ENCODE measurements around the gene NAA60. TPM values are rescaled to one million over a fixed set of nuclear protein-coding genes. Genes with fewer than 3 reads are reported as not detected.
A peak's percentile ranks its signal among the peaks of the same experiment; 100 is the strongest.
"Not testable (repeated sequence)": the region's sequence is repeated elsewhere in the genome, so short reads cannot be mapped to it uniquely, and the experiment has no call there.

NAA60 gene
- total and polyA plus RNA-seq, 2 donors from 2014 or later, result 51.6 to 66.6 TPM

DNA sequence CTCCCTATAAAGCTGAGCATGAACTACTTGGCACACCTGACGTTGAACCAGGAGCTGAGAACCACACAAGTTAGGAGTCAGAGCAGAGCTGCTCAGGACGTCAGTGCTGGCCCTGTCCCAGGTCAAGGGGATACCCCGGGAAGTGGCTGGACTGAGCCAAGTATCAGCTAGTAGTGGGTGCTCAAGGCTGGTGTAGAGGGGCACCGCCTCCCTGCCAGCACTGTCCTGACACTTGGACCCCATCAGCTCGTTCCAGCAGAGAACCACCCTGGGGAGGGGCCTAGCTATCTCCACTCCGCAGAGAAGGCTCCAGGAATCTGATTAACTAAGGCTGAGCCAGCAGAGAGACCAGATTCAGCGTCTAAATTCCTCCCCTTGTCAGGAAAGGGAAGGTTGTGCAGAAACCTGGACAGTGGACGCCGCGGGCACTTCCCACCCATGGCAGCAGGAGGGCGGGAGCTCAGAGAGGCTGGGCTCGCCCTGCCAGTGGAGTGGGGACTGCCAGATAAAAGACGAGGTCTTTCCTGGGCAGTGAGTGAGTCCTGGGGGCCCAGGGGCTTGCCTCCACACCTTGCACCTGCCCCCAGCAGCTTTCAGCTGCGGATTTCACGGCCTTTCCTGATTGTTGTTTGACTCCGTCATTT, 30.8 kb downstream of the NAA60 start:
- Histone ChIP-seq H3K4me3 (ENCODE audit: low read length in 3 of 3) (no peak overlapping the region), H3K4me1 (ENCODE audit: control insufficient read depth in 2 of 3, insufficient read depth in 2 of 3, low read depth in 1 of 3, low read length in 3 of 3) (peaks cover 0 to 18% (median 0%) of the 10 kb centered on the region in 3 donors), H3K27me3 (ENCODE audit: control insufficient read depth, insufficient read depth, low read length) (no peaks in the 10 kb centered on the region), H3K9ac (ENCODE audit: low read length in 3 of 3) (no peak overlapping the region), H3K36me3 (ENCODE audit: control insufficient read depth in 2 of 3, insufficient read depth in 3 of 3, low read length in 3 of 3) (peaks cover 0 to 8% (median 5%) of the 10 kb centered on the region in 3 donors), H3K9me3 (ENCODE audit: control insufficient read depth in 2 of 3, insufficient read depth in 1 of 3, low read length in 3 of 3) (no peaks in the 10 kb centered on the region), H3K27ac (ENCODE audit: low read depth in 2 of 2, low read length in 2 of 2) (no peak overlapping the region)
- FAIRE-seq (no peak), DNase-seq (no peak)
- intact Hi-C loops (cut with DNase I), result no loop called here
- TF ChIP-seq, protein P1, sequence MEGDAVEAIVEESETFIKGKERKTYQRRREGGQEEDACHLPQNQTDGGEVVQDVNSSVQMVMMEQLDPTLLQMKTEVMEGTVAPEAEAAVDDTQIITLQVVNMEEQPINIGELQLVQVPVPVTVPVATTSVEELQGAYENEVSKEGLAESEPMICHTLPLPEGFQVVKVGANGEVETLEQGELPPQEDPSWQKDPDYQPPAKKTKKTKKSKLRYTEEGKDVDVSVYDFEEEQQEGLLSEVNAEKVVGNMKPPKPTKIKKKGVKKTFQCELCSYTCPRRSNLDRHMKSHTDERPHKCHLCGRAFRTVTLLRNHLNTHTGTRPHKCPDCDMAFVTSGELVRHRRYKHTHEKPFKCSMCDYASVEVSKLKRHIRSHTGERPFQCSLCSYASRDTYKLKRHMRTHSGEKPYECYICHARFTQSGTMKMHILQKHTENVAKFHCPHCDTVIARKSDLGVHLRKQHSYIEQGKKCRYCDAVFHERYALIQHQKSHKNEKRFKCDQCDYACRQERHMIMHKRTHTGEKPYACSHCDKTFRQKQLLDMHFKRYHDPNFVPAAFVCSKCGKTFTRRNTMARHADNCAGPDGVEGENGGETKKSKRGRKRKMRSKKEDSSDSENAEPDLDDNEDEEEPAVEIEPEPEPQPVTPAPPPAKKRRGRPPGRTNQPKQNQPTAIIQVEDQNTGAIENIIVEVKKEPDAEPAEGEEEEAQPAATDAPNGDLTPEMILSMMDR (IDR thresholded peaks at IDR 0.05; ENCODE audit: borderline replicate concordance, extremely low read depth, insufficient read depth), result no peak

DNA sequence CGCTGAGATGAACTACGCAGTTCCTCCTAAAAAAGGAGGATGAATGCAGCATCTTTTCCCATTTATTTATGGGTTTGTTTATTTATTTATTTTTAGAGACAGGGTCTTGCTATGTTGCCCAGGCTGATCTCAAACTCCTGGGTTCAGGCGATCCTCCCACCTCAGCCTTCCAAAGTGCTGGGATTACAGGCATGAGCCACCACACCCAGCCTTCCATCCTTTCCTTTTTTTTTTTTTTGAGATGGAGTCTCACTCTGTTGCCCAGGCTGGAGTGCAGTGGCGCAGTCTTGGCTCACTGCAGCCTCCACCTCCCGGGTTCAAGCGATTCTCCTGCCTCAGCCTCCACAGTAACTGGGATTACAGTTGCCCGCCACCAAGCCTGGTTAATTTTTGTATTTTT, 31.4 kb downstream of the NAA60 start:
- H3K9me3 ChIP-seq (ENCODE audit: control insufficient read depth in 2 of 3, insufficient read depth in 1 of 3, low read length in 3 of 3); H3K27ac ChIP-seq (ENCODE audit: low read depth in 2 of 2, low read length in 2 of 2); H3K4me3 ChIP-seq (ENCODE audit: low read length in 3 of 3); H3K27me3 ChIP-seq (ENCODE audit: control insufficient read depth, insufficient read depth, low read length); H3K9ac ChIP-seq (ENCODE audit: low read length in 3 of 3); FAIRE-seq; DNase-seq; intact Hi-C loops (cut with DNase I): not testable (repeated sequence)
- H3K4me1 ChIP-seq (ENCODE audit: control insufficient read depth in 2 of 3, insufficient read depth in 2 of 3, low read depth in 1 of 3, low read length in 3 of 3), result peaks cover 0 to 12% (median 0%) of the 10 kb centered on the region in 3 donors
- H3K36me3 ChIP-seq (ENCODE audit: control insufficient read depth in 2 of 3, insufficient read depth in 3 of 3, low read length in 3 of 3), result peaks cover 0 to 14% (median 11%) of the 10 kb centered on the region in 3 donors

DNA sequence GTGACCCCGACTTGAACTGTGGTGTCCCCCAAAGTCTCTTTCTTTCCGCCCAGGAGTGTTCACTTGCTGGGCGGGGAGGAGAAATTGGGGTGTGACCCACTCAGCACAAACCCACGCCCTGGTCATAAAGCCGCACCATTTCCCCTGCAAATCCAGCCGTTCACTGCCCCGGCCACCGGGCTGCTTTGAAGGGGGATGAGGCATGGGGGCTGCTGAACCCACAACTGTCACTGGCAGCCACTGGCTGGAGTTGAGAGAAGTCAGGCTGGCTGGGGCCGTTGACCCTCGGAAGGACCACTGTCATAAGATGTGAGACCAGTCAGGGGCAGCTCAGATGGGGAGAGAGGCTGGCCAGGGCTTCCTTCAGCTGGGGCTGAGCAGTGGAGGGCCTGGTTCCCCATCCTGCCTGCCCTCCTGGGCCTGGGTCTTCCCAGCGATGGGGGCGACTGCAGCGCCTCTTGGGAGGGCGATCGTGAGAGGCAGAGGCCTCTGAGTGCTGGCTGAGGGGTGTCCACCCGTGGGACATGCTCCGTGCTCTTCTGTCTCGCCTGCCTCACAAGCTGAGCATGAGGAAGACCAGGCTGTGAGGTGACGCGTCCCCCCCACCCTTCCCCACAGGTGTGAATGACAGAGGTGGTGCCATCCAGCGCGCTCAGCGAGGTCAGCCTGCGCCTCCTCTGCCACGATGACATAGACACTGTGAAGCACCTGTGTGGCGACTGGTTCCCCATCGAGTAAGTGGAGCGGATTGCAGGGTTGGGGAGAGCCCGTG, 32.3 kb downstream of the NAA60 start:
- Histone ChIP-seq H3K9ac (ENCODE audit: low read length in 3 of 3) (no peak overlapping the region), H3K4me1 (ENCODE audit: control insufficient read depth in 2 of 3, insufficient read depth in 2 of 3, low read depth in 1 of 3, low read length in 3 of 3) (peaks cover 0 to 10% (median 0%) of the 10 kb centered on the region in 3 donors), H3K36me3 (ENCODE audit: control insufficient read depth in 2 of 3, insufficient read depth in 3 of 3, low read length in 3 of 3) (peaks cover 0 to 19% (median 11%) of the 10 kb centered on the region in 3 donors), H3K27me3 (ENCODE audit: control insufficient read depth, insufficient read depth, low read length) (no peaks in the 10 kb centered on the region), H3K9me3 (ENCODE audit: control insufficient read depth in 2 of 3, insufficient read depth in 1 of 3, low read length in 3 of 3) (no peaks in the 10 kb centered on the region), H3K4me3 (ENCODE audit: low read length in 3 of 3) (no peak overlapping the region), H3K27ac (ENCODE audit: low read depth in 2 of 2, low read length in 2 of 2) (no peak overlapping the region)
- DNase-seq, result peak in 1 of 5 donors; percentile 66
- intact Hi-C loops (cut with DNase I), result no loop called here
- FAIRE-seq, result no peak
- TF ChIP-seq, protein P1 (IDR thresholded peaks at IDR 0.05; ENCODE audit: borderline replicate concordance, extremely low read depth, insufficient read depth), result no peak

- no peak overlapping the region for H3K9ac ChIP-seq (ENCODE audit: low read length in 3 of 3)
Observed at GRCh38 chr16:3476409-3476808, 32.9 kb downstream of the NAA60 start.

More at GRCh38 chr16:3476409-3476808, 32.9 kb downstream of the NAA60 start:
- no peak overlapping the region for H3K27ac ChIP-seq (ENCODE audit: low read depth in 2 of 2, low read length in 2 of 2)
- TF ChIP-seq, protein P1 (IDR thresholded peaks at IDR 0.05; ENCODE audit: borderline replicate concordance, extremely low read depth, insufficient read depth), result no peak
- no peaks in the 10 kb centered on the region for H3K9me3 ChIP-seq (ENCODE audit: control insufficient read depth in 2 of 3, insufficient read depth in 1 of 3, low read length in 3 of 3)
- intact Hi-C loops (cut with DNase I), result no loop called here
- peaks cover 0 to 10% (median 0%) of the 10 kb centered on the region in 3 donors for H3K4me1 ChIP-seq (ENCODE audit: control insufficient read depth in 2 of 3, insufficient read depth in 2 of 3, low read depth in 1 of 3, low read length in 3 of 3)
- H3K36me3 ChIP-seq (ENCODE audit: control insufficient read depth in 2 of 3, insufficient read depth in 3 of 3, low read length in 3 of 3), result peaks cover 0 to 25% (median 11%) of the 10 kb centered on the region in 3 donors
- H3K4me3 ChIP-seq (ENCODE audit: low read length in 3 of 3), result no peak overlapping the region
- no peaks in the 10 kb centered on the region for H3K27me3 ChIP-seq (ENCODE audit: control insufficient read depth, insufficient read depth, low read length)
- no peak for DNase-seq
- no peak for FAIRE-seq
